CMK (cell line): ENCODE measurements around the gene ZBTB4.

Experiments
- DNase-seq: peaks from one replicate; pipeline ENCODE4 v3.0.0-alpha.2; 2010; ENCODE audit warnings: low read depth

ZBTB4 gene

DNA sequence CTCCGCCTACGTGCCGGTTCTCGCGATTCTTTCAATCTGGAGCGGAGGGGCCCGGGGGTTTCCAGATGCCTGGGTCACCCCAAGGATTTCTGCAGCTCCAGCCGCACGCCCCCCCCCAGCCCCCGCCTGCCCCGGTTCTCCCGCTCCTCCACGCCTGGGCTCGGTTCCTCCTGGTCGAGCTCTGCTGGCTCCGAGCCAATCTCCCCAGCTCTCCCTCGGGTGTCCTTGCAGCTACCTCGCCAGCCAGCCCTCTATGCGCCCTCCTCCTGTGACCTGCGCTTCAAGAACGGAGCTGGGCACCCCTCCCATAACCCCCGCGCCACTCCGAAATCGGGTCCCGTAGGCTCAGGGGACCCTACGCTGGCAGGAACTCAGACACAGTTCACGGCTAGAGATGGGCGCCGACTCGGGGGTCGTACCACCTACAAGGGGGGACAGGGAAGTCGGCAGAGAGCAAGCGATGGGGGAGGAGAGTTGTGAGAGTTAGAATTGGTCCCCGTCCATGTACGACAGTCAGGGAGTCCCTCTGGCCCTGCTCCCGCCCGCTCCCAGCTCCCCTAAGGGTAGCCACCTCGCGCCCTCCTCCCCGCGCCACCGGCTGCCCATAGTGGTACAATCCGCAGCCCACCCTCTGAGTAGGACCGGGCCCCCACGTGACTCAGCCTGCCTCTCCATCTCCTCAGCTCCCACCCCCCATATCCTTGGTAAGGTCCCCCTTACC is 39.2 kb downstream of the ZBTB4 start:
- no peak for DNase-seq

DNA sequence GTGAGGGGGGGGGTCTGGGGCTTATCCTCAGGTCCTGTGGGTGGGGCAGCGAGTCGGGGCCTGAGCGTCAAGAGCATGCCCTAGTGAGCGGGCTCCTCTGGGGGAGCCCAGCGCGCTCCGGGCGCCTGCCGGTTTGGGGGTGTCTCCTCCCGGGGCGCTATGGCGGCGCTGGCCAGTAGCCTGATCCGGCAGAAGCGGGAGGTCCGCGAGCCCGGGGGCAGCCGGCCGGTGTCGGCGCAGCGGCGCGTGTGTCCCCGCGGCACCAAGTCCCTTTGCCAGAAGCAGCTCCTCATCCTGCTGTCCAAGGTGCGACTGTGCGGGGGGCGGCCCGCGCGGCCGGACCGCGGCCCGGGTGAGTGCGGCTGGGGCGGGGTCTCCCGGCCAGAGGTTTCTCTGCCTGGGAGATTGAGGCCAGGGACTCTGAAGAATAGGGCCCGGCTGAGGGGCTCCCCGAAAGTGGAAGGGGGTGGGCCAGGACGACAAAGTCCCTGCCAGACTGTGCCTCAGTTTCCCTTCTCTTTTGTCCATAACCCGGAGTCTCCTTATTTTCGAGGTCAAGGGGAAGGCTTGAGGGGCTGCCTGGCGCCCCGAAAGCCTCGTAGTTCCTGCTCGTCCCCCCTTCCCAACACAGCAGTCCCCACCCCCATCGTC is 39.8 kb downstream of the ZBTB4 start, which contains the start of gene FGF11:
Gene FGF11 (plus strand): TSS at position 51 of the 651 bp plus-strand sequence. CDS start 109 bp downstream, at position 160.
- no peak for DNase-seq

DNA sequence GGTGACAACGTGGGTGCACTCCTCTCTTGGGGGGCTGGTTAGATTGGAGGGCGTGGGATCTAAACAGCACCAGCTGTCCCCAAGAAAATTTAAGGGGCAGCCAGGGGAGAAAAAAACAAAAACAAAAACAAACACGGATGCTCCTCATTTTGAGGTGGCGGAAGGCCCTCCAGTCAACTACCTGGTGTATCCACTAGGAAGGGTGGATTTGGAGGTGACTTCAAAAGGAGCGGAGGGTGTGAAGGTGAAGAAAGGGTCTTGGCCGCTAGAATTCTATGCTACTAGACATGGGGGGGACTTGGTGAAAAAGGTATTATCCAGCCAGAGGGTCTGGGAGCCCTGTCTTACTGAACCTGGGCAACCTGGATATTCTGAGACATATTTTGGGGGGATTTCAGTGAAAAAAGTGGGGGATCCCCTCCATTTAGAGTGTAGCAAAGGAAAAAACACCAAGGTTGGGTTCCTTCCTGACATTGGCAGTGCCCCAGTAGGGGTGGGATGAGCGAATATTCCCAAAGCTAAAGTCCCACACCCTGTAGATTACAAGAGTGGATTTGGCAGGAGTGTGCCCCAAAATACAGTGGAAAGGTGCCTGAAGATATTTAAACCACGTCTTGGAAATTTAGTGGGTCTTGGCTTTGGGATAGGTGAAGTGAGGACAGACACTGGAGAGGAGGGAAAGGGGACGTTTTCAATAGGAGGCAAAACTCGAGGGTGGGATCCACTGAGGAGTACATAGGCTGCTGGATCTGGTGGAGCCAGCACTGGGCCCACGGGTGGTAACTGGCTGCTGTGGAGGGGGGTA is 40.6 kb downstream of the ZBTB4 start:
- DNase-seq = no peak

DNA sequence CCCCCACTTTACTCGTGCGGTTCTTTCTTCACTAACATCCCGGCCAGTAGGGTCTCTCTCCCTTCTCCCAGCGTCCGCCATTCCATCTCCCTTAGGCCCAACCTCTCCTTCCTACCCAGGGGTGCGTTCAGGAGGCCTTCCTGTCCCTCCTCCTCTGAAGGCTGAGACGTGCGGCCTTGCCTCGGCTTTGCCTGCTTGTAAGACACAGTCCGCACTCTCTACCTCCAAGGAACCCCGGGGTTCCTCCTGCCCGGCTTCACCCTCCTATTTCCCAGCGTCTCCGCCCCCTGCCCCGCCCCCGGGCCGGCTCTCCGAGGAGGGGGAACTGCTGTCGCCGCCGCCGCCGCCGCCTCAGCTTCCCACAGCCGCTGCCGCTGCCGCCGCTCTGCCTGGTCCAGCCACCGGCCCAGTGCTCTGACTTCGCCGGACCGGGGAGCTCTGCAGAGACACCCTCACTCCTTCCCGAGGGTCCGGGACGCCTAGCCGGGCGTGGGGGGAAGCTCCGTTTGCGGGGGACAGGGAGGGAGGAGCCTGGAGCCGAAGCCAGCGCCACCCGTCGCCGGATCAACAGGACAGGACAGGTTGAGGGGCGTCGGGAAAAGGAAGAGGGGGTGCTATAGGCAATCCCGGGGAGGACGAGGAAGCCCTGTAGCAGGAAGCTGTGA is 41.3 kb downstream of the ZBTB4 start:
- DNase-seq = no peak

DNA sequence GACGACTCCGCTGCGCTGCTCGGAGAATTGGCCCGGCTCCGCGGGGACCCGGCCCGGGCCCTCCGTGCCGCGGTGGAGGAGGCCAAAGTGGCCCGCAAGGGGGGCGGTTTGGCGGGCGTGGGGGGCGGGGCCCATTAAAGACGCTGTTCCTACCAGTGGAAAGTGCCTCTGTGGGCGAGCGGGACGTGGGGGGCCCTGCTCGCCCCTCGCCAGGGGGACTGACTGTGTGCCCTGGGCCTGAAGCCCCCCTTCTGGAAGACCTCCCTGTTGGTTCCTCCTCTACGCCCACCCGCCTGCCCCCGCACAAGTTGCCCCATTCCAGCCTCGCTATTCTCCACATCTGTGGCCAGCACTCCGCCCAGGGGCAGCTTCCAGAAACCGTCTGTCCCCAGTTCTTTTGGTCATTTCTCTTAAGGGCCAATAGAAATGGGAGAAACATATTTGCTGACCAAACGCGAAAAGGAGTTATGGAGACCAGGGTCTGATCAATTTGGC is 42.0 kb downstream of the ZBTB4 start:
- no peak for DNase-seq

DNA sequence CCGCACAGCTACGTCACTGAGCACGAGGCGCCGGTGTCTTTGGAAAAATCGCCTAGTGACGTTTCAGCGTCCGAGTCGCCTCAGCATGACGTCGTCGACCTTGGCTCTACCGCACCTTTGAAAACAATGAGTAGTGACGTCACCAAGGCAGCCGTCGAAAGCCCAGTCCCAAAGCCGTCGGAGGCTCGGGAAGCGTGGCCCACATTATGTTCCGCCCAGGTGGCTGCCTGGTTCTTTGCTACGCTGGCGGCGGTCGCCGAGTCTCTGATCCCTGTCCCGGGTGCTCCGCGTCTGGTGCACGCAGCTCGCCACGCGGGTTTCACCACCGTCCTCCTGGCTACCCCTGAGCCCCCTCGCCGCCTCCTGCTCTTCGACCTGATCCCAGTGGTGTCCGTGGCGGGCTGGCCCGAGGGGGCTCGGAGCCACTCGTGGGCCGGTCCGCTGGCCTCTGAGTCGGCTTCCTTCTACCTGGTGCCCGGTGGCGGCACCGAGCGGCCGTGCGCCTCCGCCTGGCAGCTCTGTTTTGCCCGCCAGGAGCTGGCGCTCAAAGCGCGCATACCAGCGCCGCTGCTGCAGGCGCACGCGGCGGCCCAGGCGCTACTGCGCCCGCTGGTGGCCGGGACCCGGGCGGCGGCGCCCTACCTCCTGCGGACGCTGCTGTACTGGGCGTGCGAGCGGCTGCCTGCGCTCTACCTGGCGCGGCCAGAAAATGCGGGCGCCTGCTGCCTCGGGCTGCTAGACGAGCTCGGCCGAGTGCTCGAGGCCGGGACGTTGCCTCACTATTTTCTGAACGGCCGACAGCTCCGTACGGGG is 42.7 kb downstream of the ZBTB4 start:
- DNase-seq = no peak

DNA sequence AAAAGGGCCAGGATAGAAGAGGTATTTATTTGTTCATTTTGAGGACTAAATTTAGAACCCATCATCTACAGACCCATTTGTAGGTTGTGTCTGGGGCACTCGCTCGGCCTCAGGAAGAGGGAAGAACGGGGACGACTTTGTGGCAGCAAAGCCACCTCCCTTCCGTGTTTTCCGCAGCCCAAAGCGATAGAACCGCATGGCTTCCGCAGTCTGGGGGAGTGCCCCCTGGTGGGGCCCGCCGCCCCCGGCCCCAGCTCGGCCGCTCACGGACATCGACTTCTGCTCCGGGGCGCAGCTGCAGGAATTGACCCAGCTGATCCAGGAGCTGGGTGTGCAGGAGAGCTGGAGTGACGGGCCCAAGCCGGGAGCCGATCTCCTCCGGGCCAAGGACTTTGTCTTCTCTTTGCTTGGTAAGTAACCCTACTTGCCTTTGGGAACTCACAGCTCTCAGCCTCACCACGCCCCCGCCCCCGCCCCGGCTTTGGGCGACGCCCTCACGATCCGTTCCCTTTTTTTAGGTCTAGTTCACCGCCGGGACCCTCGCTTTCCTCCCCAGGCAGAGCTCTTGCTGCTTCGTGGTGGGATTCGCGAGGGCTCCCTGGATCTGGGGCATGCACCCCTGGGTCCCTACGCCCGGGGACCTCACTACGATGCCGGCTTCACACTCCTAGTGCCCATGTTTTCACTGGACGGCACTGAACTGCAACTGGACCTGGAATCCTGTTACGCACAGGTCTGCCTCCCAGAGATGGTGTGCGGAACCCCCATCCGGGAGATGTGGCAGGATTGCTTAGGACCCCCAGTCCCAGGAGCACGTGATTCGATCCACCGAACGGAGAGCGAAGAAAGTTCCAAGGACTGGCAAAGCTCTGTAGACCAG is 43.5 kb downstream of the ZBTB4 start:
- DNase-seq = no peak

DNA sequence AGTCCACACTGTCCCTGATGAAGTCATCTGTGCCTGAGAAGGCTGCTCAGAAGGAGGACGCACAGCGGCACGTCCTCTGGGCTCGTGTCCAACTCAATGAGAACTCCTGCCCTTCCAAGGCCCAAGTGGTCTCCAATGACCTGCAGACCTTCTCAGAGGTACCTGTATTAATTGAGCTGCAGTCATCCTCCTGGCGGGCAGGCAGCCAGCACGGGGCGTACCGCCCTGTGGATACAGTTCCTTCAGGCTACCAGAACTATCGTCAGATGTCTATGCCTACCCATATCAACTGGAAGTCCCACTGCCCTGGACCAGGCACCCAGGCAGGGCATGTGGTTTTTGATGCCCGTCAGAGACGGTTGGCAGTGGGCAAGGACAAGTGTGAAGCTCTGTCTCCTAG is 47.1 kb downstream of the ZBTB4 start:
- no peak for DNase-seq

DNA sequence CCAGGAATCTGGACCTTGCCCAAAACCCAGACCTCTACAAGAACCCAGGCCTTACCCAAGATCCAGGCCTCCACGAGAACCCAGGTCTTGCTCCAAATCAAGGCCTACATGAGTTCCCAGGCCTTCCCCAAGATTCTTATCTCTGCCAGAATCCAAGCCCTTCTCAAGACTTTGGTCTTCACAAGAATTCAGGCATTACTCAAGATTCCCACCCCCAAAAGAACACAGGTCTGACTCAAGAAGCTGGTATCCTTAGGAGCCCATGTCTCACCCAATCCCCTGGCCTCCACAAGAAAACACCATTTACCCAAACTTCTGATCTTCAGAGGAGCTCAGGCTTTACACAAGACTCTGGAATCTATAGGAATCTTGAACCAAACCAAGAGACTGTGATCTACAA is 48.2 kb downstream of the ZBTB4 start:
- no peak for DNase-seq

DNA sequence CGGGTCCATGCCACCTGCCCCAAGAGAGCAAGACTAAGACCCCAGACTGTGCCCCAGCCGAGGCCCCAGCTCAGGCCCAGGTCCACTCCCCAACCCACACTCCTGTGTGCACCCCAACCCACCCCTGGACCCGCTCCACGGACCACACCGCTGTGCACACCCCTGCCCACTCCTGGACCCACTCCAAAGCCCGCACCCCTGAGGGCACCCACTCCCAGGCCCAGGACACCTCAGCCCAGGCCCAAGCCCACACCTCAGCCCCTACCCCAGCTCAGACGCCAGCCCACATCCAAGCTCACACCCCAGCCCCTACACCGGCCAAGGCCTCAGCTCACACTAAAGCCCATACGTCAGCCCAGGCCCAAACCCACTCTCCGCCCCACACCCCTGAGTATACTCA is 49.7 kb downstream of the ZBTB4 start:
- DNase-seq = no peak

DNA sequence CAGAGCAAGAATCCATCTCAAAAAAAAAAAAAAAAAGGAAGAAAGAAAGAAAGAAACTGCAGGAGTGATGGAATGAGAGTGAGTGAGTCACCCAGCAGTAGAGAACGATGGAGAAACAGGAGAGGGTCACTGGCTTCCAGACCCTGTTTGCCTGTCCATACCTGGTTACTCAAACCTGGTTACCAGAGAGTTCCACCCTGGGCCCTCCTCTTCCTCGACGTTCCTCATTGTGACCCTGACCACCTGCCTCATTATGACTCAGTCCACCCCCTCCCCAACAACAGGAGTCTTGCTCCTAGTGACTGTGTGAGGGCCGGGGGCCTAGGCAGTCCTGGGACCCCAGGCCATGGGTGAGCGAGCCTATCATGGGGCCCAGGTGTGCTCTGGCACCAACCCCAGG is 50.9 kb downstream of the ZBTB4 start, which contains the start of gene SPEM3:
Gene SPEM3 (plus strand): TSS at position 301 of the 400 bp plus-strand sequence. CDS start 46 bp downstream, at position 347.
- no peak for DNase-seq

DNA sequence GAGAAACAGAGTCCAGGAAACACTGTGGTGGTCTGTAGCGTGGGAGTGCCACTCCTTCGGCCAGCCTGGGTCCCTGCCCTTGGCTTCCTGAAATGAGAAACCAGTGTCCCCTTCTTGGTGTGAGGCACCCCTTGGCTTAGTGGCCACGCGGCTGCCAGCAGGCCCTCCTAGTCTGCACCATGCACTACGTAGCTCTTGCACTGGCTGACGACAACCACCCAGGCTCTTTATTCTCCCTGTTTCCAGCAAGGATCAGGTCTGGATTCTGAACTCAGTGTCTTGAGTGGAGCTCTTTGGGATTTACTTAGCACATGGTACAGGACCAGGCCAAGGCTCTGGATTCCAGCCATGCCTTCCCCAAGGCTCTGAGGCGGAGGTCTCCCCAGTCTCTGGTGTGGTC is 51.9 kb downstream of the ZBTB4 start:
- DNase-seq = no peak

DNA sequence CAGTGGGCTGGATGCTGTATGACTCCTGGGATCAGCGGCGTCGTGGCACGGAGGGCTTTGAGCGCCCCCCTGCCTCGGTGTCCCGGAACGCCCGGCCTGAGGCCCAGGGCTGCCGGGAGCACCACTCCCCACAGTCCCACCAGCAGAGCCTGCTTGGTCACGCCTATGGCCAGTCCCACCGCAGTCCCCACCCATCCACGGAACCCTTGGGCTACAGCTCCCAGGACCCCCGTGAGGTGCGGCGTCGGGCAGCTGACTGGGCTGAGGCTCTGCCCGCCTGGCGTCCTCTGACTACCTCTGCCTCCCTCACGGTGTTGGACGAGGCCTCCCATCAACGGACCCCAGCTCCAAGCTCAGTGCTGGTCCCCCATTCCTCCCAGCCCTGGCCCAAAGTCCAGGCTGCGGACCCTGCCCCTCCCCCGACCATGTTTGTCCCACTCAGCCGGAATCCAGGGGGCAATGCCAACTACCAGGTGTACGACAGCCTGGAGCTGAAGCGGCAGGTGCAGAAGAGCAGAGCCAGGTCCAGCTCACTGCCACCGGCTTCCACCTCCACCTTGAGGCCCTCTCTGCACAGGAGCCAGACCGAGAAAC is 52.4 kb downstream of the ZBTB4 start:
- no peak for DNase-seq

DNA sequence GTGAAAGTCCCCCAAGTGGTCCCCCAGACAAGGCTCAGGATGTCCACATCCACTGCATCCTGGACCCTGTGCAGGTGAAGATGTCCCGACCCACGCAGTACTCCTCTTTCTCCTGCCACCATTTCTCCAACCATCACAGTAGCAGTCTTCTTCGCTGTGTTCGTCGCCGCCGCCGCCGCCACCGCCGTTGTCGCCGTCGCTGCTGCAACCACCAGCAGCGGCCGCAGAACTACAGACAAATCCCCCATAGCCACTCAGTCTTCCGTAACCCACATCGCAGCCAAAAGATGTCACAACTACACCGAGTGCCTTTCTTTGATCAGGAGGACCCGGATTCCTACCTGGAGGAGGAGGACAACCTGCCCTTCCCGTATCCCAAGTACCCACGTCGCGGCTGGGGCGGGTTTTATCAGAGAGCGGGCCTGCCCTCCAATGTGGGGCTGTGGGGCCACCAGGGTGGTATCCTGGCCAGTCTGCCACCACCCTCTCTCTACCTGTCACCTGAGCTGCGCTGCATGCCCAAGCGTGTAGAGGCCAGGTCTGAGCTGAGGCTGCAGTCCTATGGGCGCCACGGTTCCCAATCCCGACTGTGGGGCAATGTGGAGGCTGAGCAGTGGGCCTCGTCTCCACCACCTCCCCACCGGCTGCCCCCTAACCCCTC is 53.1 kb downstream of the ZBTB4 start:
- DNase-seq = no peak

DNA sequence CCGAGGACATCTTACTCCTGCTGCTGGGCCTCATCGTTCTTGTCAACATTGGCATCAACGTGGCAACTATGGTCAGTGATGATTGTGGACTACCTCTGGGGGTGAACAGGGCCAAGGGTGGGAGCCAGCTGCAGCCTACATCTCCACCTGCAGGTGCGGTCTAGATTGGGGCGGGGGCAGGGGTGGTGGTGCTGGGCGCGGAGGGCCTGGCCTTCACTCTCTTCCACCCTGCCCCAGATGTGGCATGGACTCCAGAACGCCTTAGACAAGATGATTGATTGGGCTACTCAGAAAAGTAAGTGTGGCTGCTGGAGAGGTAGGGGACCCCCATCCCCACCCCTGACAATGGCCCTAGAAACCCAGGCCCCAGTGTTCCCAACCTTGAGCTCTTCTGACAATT is 53.7 kb downstream of the ZBTB4 start:
- DNase-seq = no peak

DNA sequence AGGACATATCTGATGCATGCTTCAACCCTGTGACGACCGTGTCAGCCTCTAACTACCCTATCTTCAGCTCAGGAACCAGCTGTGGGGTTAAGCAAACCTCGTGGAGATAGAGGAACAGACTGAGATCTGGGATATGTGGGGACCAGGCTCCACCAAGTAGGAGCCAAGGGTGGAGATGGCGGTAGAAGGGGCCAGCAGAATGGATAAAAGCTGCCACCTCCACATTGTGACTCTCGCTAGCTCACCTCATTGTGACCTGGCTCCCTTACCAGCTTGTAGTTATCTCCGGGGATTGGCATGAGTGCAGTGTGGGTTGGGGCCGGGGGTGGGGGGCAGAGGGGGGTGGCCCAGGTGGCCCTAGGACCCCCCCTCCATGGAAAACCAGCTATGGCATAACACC is 54.1 kb downstream of the ZBTB4 start, which contains the start of gene SPEM2:
Gene SPEM2 (plus strand): TSS at position 301 of the 400 bp plus-strand sequence. CDS start 73 bp downstream, at position 374.
- DNase-seq = no peak

DNA sequence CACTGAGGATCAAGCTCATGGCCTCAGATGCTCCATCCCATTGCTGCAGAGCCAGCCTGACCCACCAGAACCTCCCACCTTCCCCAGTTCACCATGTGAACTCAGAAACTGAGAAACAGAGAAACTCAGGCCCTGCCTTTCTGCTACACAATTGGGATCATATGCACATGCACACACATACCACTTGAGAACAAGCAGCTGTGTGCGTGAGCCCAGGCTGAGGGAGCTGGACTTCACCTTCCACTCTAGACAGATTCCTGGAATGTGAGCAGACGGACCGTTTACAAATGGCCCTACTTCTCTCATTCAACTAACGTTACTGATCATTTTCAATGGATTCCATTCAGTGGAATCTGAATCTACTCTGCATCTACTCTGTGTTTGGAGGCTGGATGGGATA is 55.8 kb downstream of the ZBTB4 start:
- DNase-seq = no peak

DNA sequence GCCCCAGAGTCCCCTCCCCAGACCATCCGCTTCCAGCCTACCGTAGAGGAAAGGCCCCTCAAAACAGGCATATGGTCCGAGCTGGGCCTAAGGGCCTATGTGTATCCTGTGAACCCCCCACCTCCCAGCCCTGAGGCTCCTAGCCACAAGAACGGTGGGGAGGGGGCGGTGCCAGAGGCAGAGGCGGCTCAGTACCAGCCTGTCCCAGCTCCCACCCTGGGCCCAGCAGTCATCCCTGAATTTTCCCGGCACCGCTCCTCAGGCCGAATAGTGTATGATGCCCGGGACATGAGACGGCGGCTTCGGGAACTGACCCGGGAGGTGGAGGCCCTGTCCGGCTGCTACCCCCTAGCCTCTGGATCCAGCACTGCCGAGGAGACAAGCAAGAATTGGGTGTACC is 58.2 kb downstream of the ZBTB4 start:
- no peak for DNase-seq
